ENCODE data around the gene SEC61G.

DNA sequence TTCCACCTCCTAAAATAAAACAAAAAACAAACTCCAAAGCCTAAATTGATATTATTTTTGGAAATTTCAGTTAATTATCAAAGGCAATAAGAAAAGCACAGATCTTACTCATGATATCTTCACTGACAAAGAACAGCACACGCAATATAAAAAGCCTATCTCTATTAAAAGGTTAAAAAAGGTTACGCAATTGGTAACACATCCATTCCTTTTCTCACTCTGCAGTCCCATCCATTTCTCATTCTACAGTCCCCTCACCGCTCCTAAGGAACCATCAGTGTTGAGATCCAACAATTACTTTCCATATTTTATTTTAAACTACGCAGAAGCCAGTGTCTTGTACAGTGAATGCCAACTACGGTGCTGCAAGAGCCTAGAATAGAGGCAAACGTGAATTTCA lies 1.3 kb downstream of the SEC61G start:
- no peak for TF ChIP-seq EP300 (IDR thresholded peaks at IDR 0.05; ENCODE audit: borderline replicate concordance in 1 of 2, control insufficient read depth in 1 of 2, low read depth in 2 of 2, low read length in 2 of 2)
- TF ChIP-seq, protein P1, sequence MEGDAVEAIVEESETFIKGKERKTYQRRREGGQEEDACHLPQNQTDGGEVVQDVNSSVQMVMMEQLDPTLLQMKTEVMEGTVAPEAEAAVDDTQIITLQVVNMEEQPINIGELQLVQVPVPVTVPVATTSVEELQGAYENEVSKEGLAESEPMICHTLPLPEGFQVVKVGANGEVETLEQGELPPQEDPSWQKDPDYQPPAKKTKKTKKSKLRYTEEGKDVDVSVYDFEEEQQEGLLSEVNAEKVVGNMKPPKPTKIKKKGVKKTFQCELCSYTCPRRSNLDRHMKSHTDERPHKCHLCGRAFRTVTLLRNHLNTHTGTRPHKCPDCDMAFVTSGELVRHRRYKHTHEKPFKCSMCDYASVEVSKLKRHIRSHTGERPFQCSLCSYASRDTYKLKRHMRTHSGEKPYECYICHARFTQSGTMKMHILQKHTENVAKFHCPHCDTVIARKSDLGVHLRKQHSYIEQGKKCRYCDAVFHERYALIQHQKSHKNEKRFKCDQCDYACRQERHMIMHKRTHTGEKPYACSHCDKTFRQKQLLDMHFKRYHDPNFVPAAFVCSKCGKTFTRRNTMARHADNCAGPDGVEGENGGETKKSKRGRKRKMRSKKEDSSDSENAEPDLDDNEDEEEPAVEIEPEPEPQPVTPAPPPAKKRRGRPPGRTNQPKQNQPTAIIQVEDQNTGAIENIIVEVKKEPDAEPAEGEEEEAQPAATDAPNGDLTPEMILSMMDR (IDR thresholded peaks at IDR 0.05 in 2 of 3, conservative IDR thresholded peaks at IDR 0.05 in 1 of 3; ENCODE audit: control insufficient read depth in 2 of 3, extremely low read depth in 1 of 3, insufficient read depth in 1 of 3, low read depth in 3 of 3, low read length in 3 of 3), result no peak
- TF ChIP-seq, protein P2, sequence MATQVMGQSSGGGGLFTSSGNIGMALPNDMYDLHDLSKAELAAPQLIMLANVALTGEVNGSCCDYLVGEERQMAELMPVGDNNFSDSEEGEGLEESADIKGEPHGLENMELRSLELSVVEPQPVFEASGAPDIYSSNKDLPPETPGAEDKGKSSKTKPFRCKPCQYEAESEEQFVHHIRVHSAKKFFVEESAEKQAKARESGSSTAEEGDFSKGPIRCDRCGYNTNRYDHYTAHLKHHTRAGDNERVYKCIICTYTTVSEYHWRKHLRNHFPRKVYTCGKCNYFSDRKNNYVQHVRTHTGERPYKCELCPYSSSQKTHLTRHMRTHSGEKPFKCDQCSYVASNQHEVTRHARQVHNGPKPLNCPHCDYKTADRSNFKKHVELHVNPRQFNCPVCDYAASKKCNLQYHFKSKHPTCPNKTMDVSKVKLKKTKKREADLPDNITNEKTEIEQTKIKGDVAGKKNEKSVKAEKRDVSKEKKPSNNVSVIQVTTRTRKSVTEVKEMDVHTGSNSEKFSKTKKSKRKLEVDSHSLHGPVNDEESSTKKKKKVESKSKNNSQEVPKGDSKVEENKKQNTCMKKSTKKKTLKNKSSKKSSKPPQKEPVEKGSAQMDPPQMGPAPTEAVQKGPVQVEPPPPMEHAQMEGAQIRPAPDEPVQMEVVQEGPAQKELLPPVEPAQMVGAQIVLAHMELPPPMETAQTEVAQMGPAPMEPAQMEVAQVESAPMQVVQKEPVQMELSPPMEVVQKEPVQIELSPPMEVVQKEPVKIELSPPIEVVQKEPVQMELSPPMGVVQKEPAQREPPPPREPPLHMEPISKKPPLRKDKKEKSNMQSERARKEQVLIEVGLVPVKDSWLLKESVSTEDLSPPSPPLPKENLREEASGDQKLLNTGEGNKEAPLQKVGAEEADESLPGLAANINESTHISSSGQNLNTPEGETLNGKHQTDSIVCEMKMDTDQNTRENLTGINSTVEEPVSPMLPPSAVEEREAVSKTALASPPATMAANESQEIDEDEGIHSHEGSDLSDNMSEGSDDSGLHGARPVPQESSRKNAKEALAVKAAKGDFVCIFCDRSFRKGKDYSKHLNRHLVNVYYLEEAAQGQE (IDR thresholded peaks at IDR 0.05; ENCODE audit: low read depth, low read length), result no peak
